GM18508 (cell line): Measurements from ENCODE around the gene GOT2.
"Not testable (repeated sequence)": the region's sequence is repeated elsewhere in the genome, so short reads cannot be mapped to it uniquely, and the experiment has no call there.

ENCODE experiments used
- ATAC-seq: cut with Tn5 transposase; IDR thresholded peaks from one replicate; pipeline ENCODE4 v1.9.1; 2021; ENCODE audit warnings: moderate number of reproducible peaks; ENCODE audit not compliant: insufficient read depth, unreplicated experiment

The GOT2 gene

DNA sequence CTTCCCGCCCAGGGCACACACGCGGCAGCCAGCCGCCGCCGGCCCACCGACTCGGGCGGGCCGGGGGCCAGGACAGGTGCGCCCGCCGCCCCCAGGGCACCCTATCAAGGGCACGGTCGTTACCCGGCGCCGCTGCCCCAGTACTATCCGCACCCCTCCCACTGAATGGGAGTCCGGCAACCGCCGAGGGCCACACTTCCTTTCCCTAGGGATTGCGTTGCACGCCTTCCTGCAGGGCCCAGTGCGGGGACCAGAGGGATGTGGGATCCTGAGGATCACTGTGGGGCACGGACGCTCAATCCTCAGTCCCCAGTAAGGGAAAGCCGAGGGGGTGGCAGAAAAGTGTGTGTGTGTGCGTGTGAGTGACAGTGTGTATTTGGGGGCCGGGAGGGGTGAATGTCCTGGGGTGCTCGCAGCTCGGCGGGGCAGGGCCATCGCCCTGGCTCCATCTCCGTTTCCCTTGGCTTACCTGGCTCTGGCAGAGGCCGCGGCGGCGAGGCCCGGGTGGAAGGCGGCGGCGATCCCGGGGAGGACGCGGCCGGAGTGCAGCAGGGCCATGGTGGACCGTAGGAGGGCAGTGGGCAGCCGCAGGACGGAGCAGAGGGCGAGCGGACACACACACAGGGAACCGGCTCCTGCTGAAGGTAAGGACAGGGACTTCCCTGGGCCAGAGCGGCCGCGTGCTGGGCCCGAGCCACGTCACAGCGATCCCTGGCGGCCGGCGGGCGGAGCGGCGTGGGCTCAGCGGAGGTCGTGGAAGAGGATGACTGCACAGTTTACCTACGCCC is at the start of gene GOT2:
Gene GOT2 (minus strand): TSS at position 646 of the 788 bp plus-strand sequence. CDS start 88 bp downstream, at position 558.
- peak; percentile 79 for ATAC-seq

DNA sequence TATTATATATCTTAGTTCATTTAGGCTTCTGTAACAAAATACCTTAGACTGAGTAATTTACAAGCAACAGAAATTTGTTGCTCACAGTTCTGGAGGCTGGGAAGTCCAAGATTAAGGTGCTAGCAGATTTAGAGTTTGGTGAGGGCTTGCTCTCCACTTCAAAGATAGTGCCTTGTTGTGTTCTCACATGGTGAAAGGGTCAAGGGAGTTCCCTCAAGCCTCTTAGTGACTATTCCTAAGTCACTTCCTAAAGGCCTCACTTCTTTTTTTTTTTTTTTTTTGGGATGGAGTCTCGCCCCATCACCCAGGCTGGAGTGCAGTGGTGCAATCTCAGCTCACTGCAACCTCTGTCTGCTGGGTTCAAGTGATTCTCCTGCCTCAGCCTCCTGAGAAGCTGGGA is 45.2 kb upstream of the GOT2 start:
- not testable (repeated sequence) for ATAC-seq

DNA sequence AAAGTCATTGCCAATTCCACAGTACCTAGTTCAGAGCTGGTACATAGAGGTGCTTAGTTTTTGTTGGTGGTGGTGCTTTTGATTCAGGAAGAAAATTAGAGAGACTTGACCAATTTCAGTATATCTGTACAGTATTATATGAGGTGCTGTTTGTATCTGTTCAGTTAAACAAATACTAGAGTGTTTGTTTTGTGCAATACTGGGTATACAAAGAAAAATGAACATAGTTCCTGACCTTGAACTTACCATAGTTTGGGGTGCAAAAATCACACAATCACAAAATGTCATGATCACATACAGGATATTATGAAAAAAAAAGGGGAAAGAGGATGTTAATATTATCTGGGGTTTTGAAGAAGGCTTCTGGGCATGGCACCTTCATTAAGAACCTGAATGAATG is 39.8 kb upstream of the GOT2 start:
- ATAC-seq = no peak

DNA sequence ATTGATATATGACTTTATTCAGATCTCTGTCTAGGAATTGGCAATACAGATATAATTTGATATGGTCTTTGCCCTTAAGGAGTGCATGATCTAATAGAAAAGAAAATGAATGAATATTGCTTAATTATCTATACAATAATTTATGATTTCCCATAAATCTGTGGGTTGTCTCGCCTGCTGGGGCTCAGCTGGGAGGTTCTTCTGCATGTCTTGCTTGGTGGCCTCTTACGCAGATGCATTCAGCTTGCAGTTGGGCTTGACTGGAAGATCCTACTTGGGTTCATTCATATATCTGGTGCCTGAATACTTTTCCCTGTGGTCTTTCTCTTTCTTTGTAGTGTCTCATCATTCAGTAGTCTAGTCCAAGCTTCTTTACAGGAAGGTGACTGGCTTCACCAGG is 34.0 kb upstream of the GOT2 start:
- ATAC-seq = no peak

DNA sequence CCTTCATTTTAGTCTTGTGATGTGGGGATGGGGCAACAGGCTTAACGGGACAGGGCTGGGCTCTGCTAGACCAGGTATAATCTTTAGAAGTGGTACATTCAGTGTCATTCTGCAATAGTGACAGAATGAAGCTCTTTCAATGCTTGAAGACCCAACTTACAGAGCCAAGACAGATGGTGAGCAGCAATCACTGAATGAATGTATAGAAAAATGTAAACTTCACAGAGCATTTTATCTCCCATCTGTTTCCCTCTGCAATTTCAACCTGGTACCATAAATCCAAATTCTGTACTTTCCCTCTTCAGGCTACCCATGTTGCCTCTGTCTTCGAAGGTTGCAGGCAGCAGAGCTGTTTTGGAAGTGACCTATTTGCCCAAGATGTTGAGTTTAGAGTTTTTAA is 33.5 kb upstream of the GOT2 start:
- ATAC-seq = no peak

DNA sequence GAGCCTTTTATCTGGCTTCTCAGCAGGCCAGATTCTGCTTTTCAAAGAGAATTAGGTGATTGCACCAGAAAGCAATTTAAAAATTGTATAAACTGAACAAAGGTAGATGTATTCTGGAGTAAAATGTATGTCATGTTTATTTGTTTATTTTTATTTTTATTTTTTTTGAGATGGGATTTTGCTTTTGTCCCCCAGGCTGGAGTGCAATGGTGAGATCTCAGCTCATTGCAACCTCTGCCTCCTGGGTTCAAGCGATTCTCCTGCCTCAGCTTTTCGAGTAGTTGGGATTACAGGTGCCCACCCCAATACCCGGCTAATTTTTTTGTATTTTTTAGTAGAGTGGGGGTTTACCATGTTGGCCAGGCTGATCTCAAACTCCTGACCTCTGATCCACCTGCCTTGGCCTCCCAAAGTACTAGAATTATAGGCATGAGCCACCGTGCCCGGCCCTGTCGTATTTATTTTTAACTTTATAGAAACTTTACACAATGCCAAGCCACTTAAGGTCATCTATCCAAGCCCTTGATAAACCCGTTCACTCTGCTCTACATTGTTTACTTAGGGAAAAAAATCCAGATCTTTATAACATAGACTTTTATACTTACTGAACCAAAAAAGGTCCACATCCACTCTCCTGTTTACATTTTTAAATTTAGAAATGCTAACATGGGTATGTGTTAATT is 22.7 kb upstream of the GOT2 start:
- no peak for ATAC-seq

DNA sequence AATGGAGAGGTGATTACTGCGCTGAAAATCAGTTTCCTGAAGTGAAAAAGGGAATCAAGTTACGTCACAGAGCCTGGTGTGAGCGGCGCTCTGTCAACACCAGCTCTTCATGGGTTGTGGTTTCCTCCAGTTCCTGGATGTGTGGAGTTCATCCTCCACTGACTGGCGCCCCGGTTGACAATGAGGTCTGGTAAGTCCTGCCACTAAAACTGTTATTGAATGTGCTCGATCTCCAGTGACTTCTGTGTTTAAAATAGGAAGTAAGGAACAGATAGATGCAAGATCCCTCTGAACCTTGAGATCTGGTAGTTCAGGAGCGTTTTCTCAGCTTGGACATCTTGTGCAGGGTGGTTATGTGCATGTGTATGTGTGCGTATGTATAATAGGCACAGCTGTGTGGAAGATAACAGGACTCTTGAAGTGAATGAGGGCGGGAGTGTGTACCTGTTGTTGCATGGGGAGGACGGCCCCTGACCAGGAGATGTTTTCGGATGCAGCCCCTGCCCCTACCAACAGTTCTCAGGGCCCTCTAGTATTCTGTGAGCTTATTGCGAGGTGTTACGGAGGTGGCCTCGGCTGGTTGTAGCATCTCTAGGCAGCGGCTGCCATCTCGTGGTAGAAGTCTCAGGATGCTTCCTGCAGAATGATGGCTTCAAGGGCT is 22.0 kb upstream of the GOT2 start:
- ATAC-seq = peak; percentile 88

DNA sequence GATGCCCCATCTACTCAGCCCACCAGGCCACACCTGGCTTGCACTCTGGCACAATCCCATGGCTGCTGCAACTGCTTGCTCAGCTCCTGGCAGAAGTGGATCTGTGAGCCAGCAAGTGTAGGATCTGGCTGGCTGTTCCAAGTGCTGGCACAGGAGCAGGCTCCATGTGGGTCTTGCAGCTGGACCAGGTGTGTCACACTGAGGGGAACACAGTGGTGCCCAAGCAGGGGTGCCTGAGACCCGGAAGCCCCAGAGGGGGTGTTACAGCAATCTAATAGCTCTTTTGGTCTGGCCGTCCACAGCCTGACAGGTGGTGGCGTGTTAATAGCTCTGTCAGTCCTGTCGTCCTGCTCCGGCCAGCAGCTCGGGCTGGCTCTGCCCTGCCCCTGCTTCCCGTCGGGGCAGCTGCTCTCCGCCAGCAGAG is 19.6 kb upstream of the GOT2 start:
- no peak for ATAC-seq

DNA sequence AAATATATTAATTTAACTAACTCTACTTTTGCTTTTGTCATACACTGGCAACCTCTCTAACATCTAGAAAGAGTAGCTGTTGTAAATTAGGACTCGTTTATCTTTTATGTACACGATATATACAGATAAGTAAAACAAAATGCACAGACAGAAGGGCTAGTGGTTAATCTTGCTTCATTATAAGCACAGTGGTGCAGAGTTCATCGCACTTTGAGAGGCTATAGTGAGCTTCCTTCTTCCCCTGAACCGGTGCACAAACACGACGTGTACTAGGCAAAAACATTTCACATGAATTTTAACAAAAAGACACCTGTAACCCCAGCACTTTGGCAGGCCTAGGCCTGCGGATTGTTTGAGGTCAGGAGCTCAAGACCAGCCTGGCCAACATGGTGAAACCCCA is 10.4 kb upstream of the GOT2 start:
- no peak for ATAC-seq

DNA sequence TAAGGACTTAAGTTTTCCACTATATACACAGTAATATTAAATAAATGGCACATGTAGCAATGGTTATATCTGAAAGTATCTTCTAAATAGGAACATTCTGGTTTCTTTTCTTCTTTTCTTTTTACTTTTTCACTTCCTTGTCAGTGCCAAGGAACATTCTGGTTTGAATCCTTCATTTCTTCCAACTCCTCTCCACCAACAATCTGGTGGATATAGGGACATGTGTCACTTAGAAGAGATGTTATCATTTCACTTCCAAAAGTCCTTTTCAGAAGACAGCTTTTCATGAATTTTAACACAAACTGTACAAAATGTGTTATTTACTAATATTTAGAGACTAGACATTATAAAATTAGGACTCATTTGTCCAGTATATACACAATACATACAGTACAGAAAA is 7.9 kb upstream of the GOT2 start:
- ATAC-seq = no peak

DNA sequence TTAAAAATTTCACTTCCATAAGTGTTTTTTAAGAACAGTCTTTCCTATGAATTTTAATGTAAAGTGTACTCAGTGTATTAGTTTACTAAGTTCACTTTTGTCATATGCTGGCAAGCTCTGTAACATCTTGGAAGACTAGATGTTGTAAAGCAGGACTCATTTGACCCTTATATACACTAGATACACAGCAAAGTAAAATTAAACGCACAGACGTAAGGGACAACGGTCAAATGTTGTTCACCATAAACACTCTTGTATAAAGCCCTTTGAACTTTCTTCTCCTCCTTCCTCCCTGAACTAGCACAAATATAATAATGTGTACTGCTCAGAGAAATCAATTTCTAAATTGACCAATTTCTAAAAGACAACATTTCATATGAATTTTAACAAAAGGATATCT is 7.0 kb upstream of the GOT2 start:
- no peak for ATAC-seq

DNA sequence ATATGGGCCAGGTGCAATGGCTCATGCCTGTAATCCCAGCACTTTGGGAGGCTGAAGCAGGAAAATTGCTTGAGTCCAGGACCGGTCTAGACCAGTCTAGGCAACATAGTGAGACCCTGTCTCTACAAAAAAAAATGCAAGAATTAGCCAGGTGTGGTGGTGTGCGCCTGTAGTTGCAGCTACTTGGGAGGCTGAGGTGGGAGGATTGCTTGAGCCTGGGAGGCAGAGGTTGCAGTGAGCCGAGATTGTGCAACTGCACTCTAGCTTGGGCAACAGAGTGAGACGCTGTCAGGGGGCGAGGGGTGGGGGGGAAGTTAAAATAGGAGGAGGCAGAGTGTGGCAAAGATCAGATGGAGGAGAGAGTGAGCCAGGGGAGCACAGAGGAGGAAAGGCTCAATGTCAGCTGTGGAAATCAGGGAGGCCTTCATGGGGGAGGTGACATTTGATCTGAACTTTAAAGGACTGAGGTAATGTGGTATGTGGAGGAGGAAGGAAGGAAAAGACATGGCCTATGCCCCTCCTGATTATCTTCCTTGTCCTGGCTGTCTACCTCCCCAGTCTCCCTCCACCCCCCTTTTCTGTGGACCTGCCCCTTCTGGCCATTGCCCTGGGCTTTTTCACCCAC is 4.7 kb upstream of the GOT2 start:
- no peak for ATAC-seq

DNA sequence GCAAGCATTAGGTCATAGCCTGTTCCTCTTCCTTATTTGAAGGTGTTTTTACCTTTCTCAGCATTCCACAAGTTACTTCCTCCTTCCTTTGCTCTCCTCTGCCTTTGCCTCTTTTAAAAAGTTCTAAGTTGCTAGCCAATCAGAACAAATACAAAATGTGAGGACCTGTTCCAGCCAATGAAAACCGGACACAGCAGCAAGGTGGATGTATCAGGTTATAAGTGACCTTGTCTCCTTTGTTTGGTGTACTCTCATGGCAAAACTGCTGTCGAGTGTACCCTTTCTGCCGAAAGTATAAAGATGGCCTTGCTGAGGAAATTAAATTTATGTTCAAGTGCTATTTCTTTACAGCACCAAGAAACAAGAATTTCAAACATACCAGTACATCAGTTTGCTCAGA is 2.2 kb upstream of the GOT2 start:
- not testable (repeated sequence) for ATAC-seq

DNA sequence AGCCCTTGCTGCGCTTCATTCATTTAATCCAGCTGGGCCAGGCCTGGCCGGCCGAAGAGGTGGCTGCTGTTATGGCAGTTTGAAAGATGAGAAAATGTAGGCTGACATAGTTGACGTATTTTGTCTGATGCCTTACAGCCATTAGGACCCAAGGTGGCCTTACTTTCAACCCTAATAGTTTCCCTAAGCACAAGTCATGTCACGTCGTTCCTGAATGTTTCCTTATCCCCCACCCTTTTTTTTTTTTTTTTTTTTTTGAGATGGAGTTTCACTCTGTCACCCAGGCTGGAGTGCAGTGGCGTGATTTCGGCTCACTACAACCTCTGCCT is 307 bp upstream of the GOT2 start:
- no peak for ATAC-seq

DNA sequence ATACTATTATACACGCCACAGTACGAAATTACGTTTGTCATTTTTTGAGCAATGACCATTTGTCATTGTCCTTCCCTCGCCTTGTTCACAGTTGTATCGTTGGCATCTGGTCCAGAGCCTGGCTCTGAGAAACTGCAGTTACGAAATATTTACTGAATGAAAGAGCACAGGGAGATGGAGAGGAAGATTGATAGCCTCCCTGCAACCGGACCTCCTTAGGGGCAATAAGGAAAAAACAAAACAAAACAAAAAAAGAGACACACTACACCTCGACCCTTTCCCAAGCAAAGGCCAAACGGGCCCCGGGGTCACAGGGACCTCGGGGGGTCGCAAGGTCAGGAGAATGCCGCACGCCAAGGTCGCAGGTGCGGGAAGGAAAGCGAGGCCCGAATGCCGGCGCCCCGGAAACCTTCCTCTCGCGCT is 857 bp downstream of the GOT2 start:
- no peak for ATAC-seq

DNA sequence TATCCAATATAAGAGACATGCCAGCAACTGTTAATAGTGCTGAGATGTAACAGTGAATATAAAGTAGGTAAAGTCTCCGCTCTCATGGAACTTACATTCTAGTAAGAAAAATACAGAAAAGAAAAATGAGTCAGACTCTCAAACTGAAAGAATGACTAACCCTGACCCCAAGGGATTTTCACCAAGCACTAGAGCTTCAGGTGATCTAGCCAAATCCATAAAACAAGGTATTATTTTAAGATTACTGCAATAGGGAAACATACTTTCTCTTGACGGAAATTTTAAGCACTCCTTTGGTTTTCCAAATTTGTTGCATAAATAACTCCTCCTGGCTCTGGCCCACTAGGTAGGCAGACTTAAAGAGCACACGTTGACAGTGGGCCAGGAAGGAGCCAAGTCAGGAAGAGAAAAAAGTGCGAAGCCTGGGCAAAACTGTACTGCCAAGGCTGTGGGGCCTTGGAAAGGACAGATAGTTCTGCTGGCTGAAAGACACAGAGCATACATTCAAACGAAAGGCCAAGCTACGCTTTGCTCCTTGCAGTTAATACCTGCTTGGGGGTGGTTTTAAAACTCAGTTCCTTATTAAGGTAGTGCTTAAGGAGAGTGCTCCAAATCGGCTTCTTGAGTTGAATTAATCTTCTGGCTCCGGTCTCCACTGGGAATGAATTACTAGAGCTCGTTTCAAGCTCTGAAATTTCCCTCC is 1.4 kb downstream of the GOT2 start:
- ATAC-seq = peak; percentile 39

DNA sequence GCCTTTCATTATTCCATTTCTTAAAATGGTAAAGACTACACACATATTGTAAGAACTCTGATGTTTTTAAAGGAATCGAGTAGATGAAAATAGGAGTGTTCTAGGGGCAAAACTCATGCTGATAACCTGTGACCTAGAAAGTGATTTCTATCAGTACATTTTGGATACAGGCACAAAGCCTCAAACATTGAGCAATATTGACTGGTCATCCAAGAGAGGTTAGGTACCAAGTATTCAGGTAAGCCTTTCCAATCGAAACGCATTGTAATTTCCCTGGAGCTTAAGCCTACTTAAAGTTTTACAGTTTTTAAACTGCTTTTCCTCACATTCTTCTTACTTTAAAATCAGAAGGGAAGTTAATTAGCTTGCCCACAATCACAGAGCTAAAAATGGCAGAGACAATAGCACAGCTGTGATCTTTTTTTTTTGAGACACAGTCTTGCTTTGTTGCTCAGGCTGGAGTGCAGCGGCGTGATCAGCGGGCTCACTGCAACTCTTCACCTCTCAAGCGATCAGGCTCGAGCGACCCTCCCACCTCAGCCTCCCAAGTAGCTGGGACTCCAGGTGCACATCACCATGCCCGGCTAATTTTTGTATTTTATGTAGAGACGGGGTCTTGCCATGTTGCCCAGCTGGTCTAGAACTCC is 3.3 kb downstream of the GOT2 start:
- no peak for ATAC-seq

DNA sequence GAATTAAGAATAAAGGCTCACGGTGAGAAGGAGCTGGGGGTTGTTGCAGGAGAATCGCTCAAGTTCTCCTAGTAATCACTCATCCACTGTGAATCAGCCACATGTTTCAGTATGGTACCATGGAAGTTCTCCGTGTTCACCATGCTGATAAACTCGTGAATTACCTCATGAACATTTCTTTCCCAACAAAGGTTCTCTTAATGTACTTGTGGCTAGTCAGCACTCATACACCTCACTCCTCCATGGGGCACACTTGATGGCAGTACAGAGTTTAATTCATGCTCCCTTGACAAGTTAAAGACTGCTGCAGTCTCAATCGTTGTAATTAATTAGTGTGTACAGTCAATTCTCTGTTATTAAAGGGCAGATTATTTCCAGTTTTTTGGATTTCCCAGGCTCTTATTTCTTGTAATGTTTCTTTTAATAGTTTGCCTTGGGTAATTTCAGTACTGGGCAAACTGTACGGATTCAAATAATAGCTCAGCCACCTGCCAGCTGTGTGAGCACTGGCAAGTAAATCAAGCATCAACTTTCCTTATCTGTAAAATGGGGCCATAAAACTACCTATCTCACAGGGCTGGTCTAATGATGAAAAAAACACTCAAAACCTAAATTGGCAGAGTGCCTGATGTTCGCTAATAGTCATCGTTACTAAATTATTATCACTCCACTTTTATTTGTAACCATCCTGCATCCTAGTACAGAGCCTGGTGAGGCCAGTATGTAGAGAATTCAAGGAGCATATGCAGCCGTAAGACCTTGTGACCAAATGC is 6.1 kb downstream of the GOT2 start:
- no peak for ATAC-seq
